HG02678 (cell line): ENCODE data around the gene ZNF365.
"Not testable (repeated sequence)": the region's sequence is repeated elsewhere in the genome, so short reads cannot be mapped to it uniquely, and the experiment has no call there.

Source experiments
- ATAC-seq: cut with Tn5 transposase; IDR thresholded peaks from one replicate; pipeline ENCODE4 v1.9.1; 2021; ENCODE audit warnings: mild to moderate bottlenecking, moderate library complexity; ENCODE audit not compliant: unreplicated experiment

ZNF365 gene, protein sequence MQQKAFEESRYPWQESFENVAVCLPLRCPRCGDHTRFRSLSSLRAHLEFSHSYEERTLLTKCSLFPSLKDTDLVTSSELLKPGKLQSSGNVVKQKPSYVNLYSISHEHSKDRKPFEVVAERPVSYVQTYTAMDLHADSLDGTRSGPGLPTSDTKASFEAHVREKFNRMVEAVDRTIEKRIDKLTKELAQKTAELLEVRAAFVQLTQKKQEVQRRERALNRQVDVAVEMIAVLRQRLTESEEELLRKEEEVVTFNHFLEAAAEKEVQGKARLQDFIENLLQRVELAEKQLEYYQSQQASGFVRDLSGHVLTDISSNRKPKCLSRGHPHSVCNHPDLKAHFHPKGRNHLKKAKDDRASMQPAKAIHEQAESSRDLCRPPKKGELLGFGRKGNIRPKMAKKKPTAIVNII

DNA sequence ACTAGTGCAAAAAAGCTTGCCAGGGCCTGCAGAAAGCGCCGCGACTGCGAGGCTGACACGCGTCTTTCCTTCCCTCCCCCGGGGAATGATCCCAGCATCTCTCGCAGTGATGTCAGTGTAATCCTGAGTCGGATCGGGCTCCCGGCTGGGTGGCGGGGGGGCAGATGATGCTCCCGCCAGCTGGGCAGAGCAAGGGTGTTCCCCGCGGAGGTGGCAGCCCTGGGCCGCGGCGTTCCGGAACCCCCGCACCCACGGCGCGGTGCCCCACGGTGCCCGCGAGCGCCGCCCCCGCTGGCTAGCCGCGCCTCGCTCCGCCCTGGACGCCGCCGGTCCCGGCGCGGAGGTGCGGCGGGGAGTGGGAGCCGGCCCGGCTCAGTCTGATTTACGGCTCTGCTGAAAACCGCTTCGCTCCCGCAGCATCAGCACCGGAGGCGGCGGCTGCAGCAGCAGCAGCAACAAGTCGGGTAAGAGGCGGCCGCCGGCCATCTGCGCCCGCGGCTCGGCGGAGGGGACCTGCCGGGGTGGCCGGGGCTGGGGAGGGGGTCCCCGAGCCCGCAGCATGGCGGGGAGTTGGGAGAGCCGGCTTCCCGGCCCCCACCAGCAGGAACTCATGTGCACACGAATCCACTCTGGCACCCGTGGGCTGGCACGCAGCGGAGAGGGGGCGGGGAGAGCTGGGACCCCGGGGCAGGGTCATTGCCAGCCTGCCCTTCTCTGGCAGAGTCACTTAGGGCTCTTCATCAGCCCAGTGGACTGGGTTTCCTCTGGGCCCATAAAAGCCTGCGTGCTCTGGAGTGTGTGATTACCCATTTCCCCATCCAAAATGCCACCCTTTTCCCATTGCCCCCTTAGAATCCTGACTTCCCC, at the start of gene ZNF365:
Gene ZNF365 (plus strand): TSS at position 375 of the 867 bp plus-strand sequence. CDS start 1,825 bp downstream, outside the sequence.
- peak; percentile 47 for ATAC-seq

DNA sequence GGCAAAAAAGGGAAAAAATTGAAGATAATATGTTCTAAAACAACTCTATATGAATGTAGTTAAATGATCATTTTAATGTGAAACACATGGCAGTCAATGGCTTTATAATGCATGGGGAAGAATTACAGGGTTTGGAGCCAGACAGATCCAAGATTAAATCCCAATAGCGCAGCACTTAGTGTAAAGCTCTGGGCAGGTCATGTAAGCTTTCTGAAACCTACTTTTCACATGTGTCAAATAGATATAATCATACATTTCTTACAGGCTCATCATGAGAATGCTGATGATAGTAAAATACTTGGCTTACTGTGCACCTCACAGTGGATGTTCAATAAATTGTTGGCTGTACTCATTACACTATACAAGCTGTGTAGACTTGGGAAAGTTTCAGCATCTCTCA, 48.0 kb upstream of the ZNF365 start:
- no peak for ATAC-seq

DNA sequence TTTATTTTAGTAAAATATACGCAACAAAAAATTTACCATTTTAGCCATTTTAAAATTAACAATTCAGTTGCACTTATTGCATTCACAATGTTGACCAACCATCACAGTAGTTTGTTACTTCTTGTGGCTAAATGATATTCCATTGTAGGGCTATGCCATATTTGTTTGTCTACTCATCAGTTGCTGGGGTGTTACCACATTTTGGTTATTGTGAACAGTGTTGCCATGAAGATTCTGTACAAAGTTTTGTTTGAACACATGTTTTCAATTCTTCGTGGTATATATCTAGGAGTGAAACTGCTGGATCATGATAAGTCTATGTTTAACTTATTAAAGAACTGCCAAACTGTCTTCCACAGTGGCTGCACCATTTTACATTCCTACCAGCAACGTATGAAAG, 46.3 kb upstream of the ZNF365 start:
- ATAC-seq = no peak

DNA sequence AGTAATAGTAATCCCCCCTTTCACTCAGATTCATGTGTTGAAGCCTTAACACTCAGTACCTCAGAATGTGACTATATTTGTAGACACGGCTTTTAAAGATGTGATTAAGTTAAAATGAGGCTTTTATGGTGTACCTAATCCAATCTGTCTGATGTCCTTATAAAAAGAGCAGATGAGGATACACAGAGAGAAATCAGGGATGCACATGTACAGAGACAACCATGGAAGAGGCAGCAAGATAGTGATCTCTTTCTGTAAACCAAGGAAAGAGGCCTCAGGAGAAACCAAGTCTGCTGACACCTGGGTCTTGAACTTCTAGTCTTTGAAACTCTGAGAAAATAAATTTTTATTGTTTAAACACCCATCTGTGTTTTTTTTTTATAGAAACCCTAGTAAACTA, 44.0 kb upstream of the ZNF365 start:
- no peak for ATAC-seq

DNA sequence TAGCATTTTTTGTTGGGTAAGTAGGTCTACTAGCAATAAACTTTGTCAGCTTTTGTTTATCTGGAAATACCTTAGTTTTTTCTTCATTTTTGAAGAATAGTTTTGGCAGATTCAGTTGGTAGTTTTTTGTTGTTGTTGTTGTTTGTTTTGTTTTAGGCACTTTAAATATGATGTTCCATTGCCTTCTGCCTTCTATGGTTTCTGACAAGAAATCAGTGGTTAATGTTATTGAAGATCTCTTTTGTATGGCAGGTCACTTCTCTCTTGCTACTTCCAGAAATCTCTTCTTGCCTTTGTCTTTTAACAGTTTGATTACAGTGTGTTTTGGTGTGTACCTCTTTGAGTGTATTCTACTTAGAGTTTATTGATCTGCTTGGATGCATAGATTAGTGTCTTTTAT, 41.8 kb upstream of the ZNF365 start:
- ATAC-seq = no peak

DNA sequence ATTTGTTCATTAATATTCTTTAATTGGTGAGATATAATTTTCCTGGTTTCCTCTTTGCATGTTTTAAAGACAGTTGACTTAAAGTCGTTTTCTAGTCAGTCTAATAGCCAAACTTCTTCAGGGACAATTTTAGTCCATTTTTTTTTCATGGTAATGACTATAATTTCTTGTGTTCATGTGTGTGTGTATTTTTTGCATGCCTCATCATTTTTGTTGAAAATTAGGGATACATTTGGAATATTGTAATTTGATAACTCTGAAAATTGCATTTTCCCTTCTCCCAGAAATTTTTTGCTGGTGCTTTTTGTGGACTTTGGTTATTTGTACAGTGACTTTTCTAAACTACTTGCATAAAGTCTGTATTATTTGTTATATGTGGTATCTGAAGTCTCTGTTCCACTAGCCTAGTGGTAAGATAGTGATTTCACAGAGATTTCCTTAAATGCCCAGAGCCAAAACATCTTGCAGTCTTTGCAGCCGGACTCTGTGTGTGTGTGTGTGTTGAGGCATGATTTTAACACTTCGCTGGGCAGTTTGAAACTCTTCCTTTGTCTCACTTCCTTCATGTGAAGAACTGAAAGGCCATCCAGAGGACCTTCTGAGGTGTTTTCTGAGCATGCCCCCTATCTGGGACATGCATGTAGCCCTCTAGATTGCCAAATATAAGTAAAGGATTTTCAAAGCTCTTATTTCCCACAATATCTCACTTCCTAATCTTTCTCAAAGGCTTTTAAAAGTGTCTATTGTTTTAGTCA, 40.9 kb upstream of the ZNF365 start:
- no peak for ATAC-seq

DNA sequence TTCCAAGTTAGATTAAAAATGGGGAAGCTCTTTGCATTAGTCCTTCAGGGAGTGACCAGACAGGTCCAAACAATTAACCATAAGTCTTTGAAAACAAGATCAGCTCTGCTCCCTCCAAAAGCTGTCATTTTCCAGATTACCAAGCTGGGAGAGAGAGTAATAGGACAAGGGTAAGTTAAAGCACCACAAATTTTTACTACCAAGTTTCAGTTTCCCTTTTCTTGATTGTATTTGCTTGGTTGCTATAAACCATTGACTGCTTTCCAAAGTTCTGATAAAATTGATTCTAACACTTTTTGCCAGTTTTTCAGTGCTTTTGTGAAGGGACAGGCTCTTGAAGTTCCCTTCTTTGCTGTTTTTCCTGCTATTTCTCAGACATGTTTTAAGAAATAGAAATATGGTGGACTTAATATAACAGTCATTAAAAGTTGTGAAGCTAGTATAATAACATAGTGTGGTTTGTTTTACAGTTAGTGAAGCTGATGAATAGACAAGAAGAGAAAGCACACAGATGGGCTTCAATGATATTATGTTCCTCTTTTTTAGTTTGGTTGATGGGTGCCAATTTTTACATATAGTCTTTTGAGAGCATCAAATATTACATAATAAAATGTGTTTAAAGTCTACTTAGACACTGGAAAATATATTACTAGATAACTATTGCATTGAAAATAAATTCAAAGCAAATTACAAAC, 40.0 kb upstream of the ZNF365 start:
- ATAC-seq = no peak

DNA sequence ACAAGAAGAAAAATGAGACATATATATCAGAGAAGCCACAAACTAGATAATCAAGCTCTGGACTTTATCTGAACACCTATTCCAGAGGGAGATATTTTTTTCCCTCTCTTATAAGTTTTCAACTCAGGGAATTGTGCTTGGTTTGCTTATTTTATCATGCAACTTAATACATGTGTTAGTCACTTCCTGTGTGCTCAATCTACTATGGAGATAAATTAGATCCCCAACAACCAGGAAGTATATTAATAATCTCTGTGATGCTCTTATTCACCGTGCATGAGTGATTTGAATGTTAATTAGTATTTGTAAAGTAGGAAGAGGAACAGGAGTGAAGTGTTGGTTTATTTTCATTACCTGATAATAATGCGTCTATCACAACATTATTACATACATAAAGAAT, 38.8 kb upstream of the ZNF365 start:
- ATAC-seq = no peak

DNA sequence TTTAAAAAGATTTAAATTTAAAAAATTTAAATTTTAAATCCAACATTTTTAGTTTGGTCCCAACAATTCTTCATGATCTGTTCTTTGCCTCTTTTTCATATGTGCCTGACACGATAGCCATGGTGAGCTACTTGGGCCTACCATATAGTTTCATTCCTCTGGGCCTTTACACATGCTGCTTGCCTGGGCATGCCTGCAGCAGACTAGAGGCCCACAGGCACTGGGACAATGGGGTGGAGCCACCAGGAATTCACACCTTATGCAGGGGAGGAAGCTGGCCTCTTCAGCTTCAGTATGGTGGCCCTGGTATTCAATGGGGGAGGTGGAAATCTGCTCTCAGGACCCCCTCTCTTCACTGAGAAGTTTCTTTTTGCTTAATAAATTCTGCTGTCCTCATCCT, 37.8 kb upstream of the ZNF365 start:
- no peak for ATAC-seq

DNA sequence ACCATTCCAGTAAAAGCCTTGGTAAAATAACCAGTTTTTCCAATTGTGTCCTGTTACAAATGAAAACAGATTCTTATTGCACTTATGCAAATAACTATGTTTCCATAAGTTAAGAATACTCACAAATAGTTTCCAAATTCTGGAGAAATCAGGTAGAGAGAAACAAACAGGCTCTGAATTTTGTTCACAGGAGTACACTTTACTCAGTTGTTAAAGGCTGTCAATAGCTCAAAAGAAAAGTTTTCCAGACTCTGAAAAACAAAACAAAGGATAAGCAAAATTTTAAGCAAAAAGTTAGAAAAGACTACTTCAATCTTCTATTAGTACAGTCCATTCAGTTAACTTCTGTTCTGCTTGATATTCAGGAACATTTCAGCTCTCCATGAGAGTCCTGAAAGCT, 32.8 kb upstream of the ZNF365 start:
- no peak for ATAC-seq

DNA sequence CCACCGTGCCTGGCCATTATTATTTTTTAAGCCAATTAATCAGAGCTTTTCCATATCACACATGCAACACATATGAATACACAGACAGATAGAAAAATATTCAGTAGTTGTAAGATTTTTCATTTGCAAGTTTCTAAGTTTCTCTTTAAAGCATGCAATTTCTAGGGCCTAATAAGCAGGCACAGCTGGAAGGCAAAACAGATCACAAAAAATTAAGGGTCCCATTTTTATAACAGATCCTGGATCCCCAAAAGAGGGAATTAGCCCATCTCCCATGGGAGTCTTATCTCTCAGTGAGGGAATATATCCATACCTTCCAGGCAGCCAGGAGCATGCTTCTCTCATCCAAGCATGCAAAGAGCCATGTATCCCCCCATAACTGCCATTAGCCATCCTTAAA, 31.2 kb upstream of the ZNF365 start:
- ATAC-seq = no peak

DNA sequence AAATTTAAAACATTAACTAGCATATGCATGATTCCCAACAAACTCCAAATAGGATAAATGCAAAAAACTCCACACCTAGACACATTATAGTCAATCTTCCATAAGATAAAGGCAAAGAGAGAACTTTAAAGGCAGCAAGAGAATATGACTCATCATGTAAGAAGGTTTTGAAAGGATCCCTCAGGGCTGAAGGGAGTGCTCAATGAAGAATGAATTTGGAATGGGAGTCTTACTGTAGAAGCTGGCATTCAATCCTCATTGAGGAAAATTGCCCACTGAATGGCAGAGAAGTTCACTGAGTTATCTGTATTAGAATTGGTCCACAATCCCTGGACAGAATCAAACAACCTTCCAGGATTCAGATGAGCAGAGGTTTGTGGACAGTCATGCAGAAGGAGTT, 26.1 kb upstream of the ZNF365 start:
- ATAC-seq = no peak

DNA sequence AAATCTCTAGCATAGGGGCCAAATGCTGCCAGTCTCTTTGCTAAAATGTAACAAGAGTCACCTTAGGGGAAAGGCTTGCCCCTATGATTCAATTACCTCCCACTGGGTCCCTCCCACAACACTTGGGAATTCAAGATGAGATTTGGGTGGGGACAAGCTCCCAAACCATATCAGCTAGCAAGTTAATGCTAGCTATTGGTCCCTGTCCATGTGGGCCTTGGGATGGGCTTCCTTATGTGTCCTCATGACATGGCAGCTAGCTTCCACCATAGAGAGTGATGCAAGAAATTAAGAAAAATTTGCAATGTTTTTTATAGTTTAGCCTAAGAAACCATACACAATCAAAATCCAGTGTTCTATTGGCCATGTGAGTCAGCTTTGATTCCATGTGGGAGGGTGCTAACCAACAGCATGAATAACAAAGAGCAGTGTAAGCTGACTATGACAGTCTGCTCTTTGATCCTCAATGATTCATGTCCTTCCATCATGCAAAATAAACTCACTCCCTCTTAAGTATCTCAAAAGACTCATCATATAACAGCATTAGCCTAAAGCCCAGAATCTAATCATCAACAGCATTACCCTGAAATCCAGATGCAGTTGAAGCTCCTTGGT, 21.7 kb upstream of the ZNF365 start:
- ATAC-seq = no peak

DNA sequence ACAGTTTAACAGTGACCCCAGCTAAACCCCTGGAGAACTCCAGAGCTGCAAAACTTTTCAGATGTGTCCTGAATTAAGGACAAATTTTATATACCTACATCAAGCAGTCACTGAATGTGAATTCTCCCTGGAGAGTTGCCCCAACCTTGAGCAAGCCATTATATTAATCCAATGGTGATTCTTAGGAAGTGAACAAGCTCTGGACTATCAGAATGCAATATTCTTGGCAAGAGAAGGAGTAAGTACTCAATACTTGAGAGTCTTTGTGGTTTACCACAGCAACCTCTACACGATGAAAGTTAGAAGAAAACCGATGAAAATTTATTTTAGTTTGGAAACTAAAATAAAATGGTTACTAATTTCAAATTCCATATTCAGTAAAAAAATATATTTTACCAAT, 19.3 kb upstream of the ZNF365 start:
- ATAC-seq = no peak

DNA sequence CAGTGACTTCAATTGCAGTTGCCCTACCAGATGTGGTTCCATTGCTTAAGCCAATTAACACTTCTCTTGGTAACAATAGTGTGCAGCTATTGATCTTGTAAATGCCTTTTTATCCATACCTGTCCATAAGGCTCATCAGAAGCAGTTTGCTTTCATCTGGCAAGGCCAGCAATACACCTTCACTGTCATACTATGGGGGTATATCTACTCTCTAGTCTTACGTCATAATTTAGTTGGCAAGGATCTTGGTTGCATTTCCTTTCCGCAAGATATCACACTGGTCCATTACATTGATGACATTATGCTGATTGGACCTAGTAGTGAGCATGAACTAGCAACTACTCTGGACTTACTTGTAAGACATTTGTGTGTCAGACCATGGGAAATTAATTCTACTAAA, 17.7 kb upstream of the ZNF365 start:
- ATAC-seq = no peak

DNA sequence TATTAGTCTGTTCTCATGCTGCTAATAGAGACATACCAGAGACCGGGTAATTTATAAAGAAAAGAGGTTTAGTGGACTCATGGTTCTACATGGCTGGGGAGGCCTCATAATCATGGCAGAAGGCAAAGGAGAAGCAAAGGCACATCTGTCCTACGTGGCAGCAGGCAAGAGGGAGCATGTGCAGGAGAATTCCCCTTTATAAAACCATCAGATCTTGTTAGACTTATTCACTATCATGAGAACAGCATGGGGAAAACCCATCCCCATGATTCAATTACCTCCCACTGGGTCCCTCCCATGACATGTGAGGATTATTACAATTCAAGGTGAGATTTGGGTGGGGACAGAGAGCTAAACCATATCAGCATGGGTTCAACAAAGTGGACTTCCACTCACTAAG, 16.0 kb upstream of the ZNF365 start:
- ATAC-seq = not testable (repeated sequence)

DNA sequence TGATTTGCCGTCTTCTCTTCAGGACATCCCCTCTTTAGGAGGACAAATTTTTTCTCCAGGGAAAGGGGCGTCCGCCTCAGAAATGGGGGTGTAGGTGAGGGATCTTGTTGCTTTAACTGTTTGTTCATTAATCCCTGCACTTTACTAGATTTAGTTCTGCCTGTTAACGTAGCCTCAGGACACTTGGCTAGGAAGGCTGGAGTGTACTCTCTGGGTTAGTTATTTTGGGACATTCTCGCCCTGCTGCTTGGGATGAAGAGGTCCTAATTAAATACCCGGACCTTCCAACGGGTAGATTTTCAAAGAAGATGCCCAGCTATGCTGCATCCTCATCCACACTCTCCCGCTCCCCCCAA, 552 bp upstream of the ZNF365 start:
- no peak for ATAC-seq

DNA sequence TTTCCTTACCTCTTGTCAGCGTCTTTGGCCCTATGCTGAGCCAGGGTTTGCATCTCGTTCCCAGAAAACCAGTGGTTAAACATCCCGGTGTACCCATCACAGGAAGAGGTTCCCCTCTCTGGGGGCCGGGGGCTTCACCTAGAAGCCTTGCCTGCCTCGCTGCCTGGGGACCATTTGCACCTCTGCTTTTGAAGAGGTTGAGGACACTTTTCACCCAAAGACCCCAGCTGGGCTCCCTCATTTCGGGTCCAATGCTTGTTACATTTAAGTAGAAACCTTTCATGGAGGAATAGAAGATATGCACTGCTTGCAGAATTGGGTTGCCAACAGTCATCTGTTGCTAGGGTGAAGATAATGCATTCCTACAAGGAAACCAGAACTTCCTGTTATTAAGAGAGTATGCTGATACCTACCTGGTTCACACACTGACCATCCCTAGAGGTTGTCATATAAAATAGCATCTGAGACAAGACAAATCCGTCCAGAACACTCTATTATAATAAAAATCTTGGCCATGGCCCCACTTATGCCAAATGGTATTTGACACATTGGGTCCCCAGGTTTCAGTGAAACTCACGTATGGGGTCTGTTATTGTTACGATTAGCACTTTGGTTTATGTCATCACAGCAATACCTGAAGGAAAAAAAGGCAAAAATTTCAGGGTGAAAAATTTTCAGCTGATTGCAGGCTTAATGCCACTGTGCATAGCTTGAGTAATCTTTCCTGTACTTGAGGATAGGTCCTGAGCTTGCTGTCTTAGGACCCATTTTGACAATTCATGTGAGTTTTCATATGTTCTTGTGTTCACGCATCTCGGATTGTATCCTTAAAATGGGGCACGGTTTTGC, 917 bp downstream of the ZNF365 start:
- ATAC-seq = no peak
